OCI-LY1 (cell line): ENCODE data around the gene BCR.

Experiments used
- H2AFZ ChIP-seq: fragments of 200-600 bp; sonication (generic), shearing (Covaris generic); 2 replicates; pipeline ENCODE4 v1.6.0; 2014; ENCODE audit warnings: antibody characterized with exemption, mild to moderate bottlenecking, low read length
- H3F3A ChIP-seq: fragments of 200-600 bp; sonication (generic), shearing (Covaris generic); 2 replicates; pipeline ENCODE4 v1.6.0; 2014; ENCODE audit warnings: mild to moderate bottlenecking, antibody characterized with exemption, low read length, moderate library complexity; ENCODE audit not compliant: insufficient read depth
- H3K27ac ChIP-seq: fragments of 200-600 bp; sonication (generic); 2 replicates; pipeline ENCODE4 v1.5.1; 2014; ENCODE audit warnings: low read length, mixed run types, mild to moderate bottlenecking, low read depth; ENCODE audit not compliant: poor library complexity, severe bottlenecking
- H3K27me3 ChIP-seq: fragments of 200-600 bp; sonication (generic); 2 replicates; pipeline ENCODE4 v1.6.0; 2014; ENCODE audit warnings: antibody characterized with exemption, mild to moderate bottlenecking, low read length, moderate library complexity; ENCODE audit not compliant: insufficient read depth
- H3K36me3 ChIP-seq: fragments of 200-600 bp; sonication (generic); 2 replicates; pipeline ENCODE4 v1.6.1; 2014; ENCODE audit warnings: mild to moderate bottlenecking, antibody characterized with exemption, low read length, moderate library complexity, mixed read lengths; ENCODE audit not compliant: insufficient read depth
- H3K4me1 ChIP-seq: fragments of 200-600 bp; sonication (generic); 2 replicates; pipeline ENCODE4 v1.5.1; 2014; ENCODE audit warnings: mild to moderate bottlenecking, low read length, moderate library complexity; ENCODE audit not compliant: insufficient read depth, severe bottlenecking
- H3K4me2 ChIP-seq: fragments of 200-600 bp; sonication (generic), shearing (Covaris generic); 2 replicates; pipeline ENCODE4 v1.6.1; 2014; ENCODE audit warnings: low read length
- H3K4me3 ChIP-seq: fragments of 200-600 bp; sonication (generic); 2 replicates; pipeline ENCODE4 v1.5.1; 2014; ENCODE audit warnings: low read length, low read depth, mild to moderate bottlenecking, mixed read lengths; ENCODE audit not compliant: poor library complexity, severe bottlenecking
- H3K79me2 ChIP-seq: fragments of 200-600 bp; shearing (Covaris generic); 2 replicates; pipeline ENCODE4 v1.6.1; 2016; ENCODE audit warnings: mixed run types, low read length, mixed read lengths; ENCODE audit not compliant: insufficient read depth
- H3K9ac ChIP-seq: fragments of 200-600 bp; sonication (generic), shearing (Covaris generic); 2 replicates; pipeline ENCODE4 v1.6.1; 2014; ENCODE audit warnings: mild to moderate bottlenecking, low read length, mixed read lengths
- H3K9me2 ChIP-seq: fragments of 200-600 bp; sonication (generic), shearing (Covaris generic); 2 replicates; pipeline ENCODE4 v1.6.1; 2014; ENCODE audit warnings: low read depth, mild to moderate bottlenecking, low read length, mixed read lengths
- H3K9me3 ChIP-seq: fragments of 200-600 bp; shearing (Covaris generic); 2 replicates; pipeline ENCODE4 v1.6.1; 2014; ENCODE audit warnings: low read length, mixed read lengths
- H4K20me1 ChIP-seq: fragments of 200-600 bp; sonication (generic), shearing (Covaris generic); 2 replicates; pipeline ENCODE4 v1.6.0; 2016; ENCODE audit warnings: mild to moderate bottlenecking, low read length; ENCODE audit not compliant: insufficient read depth
- EZH2 ChIP-seq: fragments of 200-600 bp; sonication (generic), shearing (Covaris generic); IDR thresholded peaks from 2 replicates; pipeline ENCODE4 v1.8.0; 2017; ENCODE audit warnings: borderline replicate concordance, mixed run types, mild to moderate bottlenecking, antibody characterized with exemption, low read length, moderate library complexity, mixed read lengths
- TF ChIP-seq, protein P1 (sequence below): fragments of 200-600 bp; sonication (generic), shearing (Covaris generic); IDR thresholded peaks from 2 replicates; pipeline ENCODE4 v1.5.1; 2017; ENCODE audit warnings: mild to moderate bottlenecking, antibody characterized with exemption, low read length, moderate library complexity, mixed read lengths

The BCR gene

DNA sequence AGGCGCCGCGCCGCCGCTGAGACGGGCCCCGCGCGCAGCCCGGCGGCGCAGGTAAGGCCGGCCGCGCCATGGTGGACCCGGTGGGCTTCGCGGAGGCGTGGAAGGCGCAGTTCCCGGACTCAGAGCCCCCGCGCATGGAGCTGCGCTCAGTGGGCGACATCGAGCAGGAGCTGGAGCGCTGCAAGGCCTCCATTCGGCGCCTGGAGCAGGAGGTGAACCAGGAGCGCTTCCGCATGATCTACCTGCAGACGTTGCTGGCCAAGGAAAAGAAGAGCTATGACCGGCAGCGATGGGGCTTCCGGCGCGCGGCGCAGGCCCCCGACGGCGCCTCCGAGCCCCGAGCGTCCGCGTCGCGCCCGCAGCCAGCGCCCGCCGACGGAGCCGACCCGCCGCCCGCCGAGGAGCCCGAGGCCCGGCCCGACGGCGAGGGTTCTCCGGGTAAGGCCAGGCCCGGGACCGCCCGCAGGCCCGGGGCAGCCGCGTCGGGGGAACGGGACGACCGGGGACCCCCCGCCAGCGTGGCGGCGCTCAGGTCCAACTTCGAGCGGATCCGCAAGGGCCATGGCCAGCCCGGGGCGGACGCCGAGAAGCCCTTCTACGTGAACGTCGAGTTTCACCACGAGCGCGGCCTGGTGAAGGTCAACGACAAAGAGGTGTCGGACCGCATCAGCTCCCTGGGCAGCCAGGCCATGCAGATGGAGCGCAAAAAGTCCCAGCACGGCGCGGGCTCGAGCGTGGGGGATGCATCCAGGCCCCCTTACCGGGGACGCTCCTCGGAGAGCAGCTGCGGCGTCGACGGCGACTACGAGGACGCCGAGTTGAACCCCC lies 798 bp downstream of the BCR start:
- H4K20me1 ChIP-seq: no peaks in the 10 kb centered on the region
- no peaks in the 10 kb centered on the region for H3F3A ChIP-seq
- peak overlapping the region; percentile 76 for H3K27ac ChIP-seq
- H3K9me2 ChIP-seq: no peaks in the 10 kb centered on the region
- H3K36me3 ChIP-seq: peaks cover 48% of the 10 kb centered on the region
- H3K4me3 ChIP-seq: peak overlapping the region; percentile 91
- H3K4me1 ChIP-seq: peaks cover 69% of the 10 kb centered on the region
- H3K9me3 ChIP-seq: no peaks in the 10 kb centered on the region
- peaks cover 49% of the 10 kb centered on the region for H3K79me2 ChIP-seq
- H3K27me3 ChIP-seq: no peaks in the 10 kb centered on the region
- TF ChIP-seq, protein P1, sequence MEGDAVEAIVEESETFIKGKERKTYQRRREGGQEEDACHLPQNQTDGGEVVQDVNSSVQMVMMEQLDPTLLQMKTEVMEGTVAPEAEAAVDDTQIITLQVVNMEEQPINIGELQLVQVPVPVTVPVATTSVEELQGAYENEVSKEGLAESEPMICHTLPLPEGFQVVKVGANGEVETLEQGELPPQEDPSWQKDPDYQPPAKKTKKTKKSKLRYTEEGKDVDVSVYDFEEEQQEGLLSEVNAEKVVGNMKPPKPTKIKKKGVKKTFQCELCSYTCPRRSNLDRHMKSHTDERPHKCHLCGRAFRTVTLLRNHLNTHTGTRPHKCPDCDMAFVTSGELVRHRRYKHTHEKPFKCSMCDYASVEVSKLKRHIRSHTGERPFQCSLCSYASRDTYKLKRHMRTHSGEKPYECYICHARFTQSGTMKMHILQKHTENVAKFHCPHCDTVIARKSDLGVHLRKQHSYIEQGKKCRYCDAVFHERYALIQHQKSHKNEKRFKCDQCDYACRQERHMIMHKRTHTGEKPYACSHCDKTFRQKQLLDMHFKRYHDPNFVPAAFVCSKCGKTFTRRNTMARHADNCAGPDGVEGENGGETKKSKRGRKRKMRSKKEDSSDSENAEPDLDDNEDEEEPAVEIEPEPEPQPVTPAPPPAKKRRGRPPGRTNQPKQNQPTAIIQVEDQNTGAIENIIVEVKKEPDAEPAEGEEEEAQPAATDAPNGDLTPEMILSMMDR: no peak
- no peak for TF ChIP-seq EZH2
- H3K4me2 ChIP-seq: peak overlapping the region; percentile 94
- H2AFZ ChIP-seq: no peak overlapping the region
- peak overlapping the region; percentile 70 for H3K9ac ChIP-seq

DNA sequence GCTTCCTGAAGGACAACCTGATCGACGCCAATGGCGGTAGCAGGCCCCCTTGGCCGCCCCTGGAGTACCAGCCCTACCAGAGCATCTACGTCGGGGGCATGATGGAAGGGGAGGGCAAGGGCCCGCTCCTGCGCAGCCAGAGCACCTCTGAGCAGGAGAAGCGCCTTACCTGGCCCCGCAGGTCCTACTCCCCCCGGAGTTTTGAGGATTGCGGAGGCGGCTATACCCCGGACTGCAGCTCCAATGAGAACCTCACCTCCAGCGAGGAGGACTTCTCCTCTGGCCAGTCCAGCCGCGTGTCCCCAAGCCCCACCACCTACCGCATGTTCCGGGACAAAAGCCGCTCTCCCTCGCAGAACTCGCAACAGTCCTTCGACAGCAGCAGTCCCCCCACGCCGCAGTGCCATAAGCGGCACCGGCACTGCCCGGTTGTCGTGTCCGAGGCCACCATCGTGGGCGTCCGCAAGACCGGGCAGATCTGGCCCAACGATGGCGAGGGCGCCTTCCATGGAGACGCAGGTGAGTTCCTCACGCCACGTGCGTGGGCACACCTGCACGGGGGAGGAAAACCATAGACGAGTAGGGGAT lies 1.5 kb downstream of the BCR start:
- no peak overlapping the region for H2AFZ ChIP-seq
- H3K4me1 ChIP-seq: peaks cover 69% of the 10 kb centered on the region
- no peaks in the 10 kb centered on the region for H3K9me3 ChIP-seq
- H3K9me2 ChIP-seq: no peaks in the 10 kb centered on the region
- no peaks in the 10 kb centered on the region for H4K20me1 ChIP-seq
- H3K27ac ChIP-seq: peak overlapping the region; percentile 76
- no peak for TF ChIP-seq EZH2
- TF ChIP-seq, protein P1: no peak
- peaks cover 55% of the 10 kb centered on the region for H3K36me3 ChIP-seq
- no peaks in the 10 kb centered on the region for H3F3A ChIP-seq
- peak overlapping the region; percentile 91 for H3K4me3 ChIP-seq
- peaks cover 56% of the 10 kb centered on the region for H3K79me2 ChIP-seq
- H3K4me2 ChIP-seq: peak overlapping the region; percentile 94
- H3K27me3 ChIP-seq: no peaks in the 10 kb centered on the region
- peak overlapping the region; percentile 70 for H3K9ac ChIP-seq

DNA sequence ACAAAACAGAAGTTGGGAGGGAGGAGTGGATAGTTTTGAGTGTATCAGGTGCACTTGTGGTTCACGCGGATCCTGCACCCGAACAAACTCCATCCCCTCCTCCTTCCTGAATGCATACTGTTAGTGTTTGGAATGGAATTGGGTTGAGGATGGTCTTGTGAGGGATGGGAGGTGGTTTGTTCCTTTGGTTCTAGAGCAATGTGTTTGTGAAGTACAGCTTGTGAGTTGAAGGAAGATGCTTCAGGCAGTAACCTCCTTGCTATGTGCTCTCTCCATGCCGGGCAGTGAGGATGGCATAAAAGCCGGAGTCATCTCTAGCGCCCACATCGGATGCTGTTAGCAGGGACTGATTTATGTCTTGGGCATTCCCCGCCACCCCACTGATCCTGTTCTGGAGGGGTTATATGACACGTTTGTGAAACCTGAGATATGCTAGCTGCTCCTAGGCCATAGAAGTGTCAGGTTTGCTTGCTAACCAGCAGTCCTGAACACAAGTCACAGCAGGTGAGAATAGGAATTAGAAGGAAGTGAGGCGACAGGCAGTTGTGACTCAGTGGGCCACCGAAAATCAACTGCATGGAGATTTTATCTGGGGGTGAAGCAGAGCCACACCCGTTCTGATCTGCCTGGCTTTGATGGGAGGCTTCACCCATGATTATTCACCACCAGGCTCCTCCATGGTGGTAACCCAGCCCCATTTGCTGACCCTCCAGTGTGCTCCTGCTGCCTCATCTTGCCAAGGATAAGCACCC lies 2.2 kb downstream of the BCR start:
- peaks cover 69% of the 10 kb centered on the region for H3K4me1 ChIP-seq
- H3K4me2 ChIP-seq: peak overlapping the region; percentile 94
- no peaks in the 10 kb centered on the region for H3F3A ChIP-seq
- H3K27ac ChIP-seq: peak overlapping the region; percentile 76
- H4K20me1 ChIP-seq: no peaks in the 10 kb centered on the region
- peaks cover 59% of the 10 kb centered on the region for H3K36me3 ChIP-seq
- H3K27me3 ChIP-seq: no peaks in the 10 kb centered on the region
- H3K79me2 ChIP-seq: peaks cover 62% of the 10 kb centered on the region
- no peak overlapping the region for H2AFZ ChIP-seq
- no peaks in the 10 kb centered on the region for H3K9me3 ChIP-seq
- peak overlapping the region; percentile 70 for H3K9ac ChIP-seq
- H3K9me2 ChIP-seq: no peaks in the 10 kb centered on the region
- peak overlapping the region; percentile 91 for H3K4me3 ChIP-seq
- no peak for TF ChIP-seq EZH2
- TF ChIP-seq, protein P1: peak; percentile 9; the same call in 1 of the 2 replicates
